Mononuclear cell (primary cell): ENCODE data around the gene CPA1. TPM values are rescaled to one million over a fixed set of nuclear protein-coding genes. Genes with fewer than 3 reads are reported as not detected.

Experiments
- H3K27me3 ChIP-seq: 2 replicates; pipeline ENCODE4 v1.6.0; 2011; ENCODE audit warnings: low read length, control low read depth; ENCODE audit not compliant: insufficient read depth
- H3K4me1 ChIP-seq: 2 replicates; pipeline ENCODE4 v1.5.1; 2011; ENCODE audit warnings: mild to moderate bottlenecking, low read length, control low read depth; ENCODE audit not compliant: insufficient read depth
- H3K4me3 ChIP-seq: 2 replicates; pipeline ENCODE4 v1.5.1; 2011; ENCODE audit warnings: mild to moderate bottlenecking, low read length, moderate library complexity
- H3K9me3 ChIP-seq: 2 replicates; pipeline ENCODE4 v1.5.1; 2011; ENCODE audit warnings: low read depth, mild to moderate bottlenecking, control low read depth, low read length
- total RNA-seq: library from RNA; depleted of rRNA; stranded (reverse); fragments of >200 nt; gene quantifications from one replicate; pipeline ENCODE4 v1.2.3, GENCODE V29; 2012

The CPA1 gene
- total RNA-seq, 1 donor = not detected

- no peak overlapping the region for H3K4me3 ChIP-seq
- no peaks in the 10 kb centered on the region for H3K27me3 ChIP-seq
- no peaks in the 10 kb centered on the region for H3K9me3 ChIP-seq
- peaks cover 15% of the 10 kb centered on the region for H3K4me1 ChIP-seq
These were observed 32.9 kb downstream of the CPA1 start for GRCh38 chr7:130413201-130413600.

GRCh38 chr7:130415006-130415405 lies 34.7 kb downstream of the CPA1 start:
- Histone ChIP-seq H3K4me1 (peaks cover 16% of the 10 kb centered on the region), H3K27me3 (no peaks in the 10 kb centered on the region), H3K9me3 (no peaks in the 10 kb centered on the region), H3K4me3 (no peak overlapping the region)

- Histone ChIP-seq H3K4me3 (no peak overlapping the region), H3K4me1 (peaks cover 16% of the 10 kb centered on the region), H3K27me3 (no peaks in the 10 kb centered on the region), H3K9me3 (no peaks in the 10 kb centered on the region)
These were observed 36.9 kb downstream of the CPA1 start for GRCh38 chr7:130417213-130417612.

GRCh38 chr7:130418306-130418705 lies 38.0 kb downstream of the CPA1 start:
- Histone ChIP-seq H3K9me3 (no peaks in the 10 kb centered on the region), H3K4me3 (no peak overlapping the region), H3K4me1 (peaks cover 16% of the 10 kb centered on the region), H3K27me3 (no peaks in the 10 kb centered on the region)

GRCh38 chr7:130419658-130420057 lies 39.4 kb downstream of the CPA1 start:
- no peaks in the 10 kb centered on the region for H3K9me3 ChIP-seq
- H3K27me3 ChIP-seq = no peaks in the 10 kb centered on the region
- no peak overlapping the region for H3K4me3 ChIP-seq
- H3K4me1 ChIP-seq = peaks cover 15% of the 10 kb centered on the region

- Histone ChIP-seq H3K4me1 (peaks cover 9% of the 10 kb centered on the region), H3K27me3 (no peaks in the 10 kb centered on the region), H3K9me3 (no peaks in the 10 kb centered on the region), H3K4me3 (no peak overlapping the region)
These were observed 40.8 kb downstream of the CPA1 start for GRCh38 chr7:130420943-130421578.

GRCh38 chr7:130421684-130422083 lies 41.4 kb downstream of the CPA1 start:
- Histone ChIP-seq H3K27me3 (no peaks in the 10 kb centered on the region), H3K4me3 (no peak overlapping the region), H3K4me1 (peaks cover 12% of the 10 kb centered on the region), H3K9me3 (no peaks in the 10 kb centered on the region)

- peaks cover 3% of the 10 kb centered on the region for H3K4me1 ChIP-seq
- no peak overlapping the region for H3K4me3 ChIP-seq
- H3K27me3 ChIP-seq = no peaks in the 10 kb centered on the region
These were observed 43.3 kb downstream of the CPA1 start for GRCh38 chr7:130423501-130424037.

GRCh38 chr7:130425796-130426195 lies 45.5 kb downstream of the CPA1 start:
- Histone ChIP-seq H3K27me3 (no peaks in the 10 kb centered on the region), H3K9me3 (no peaks in the 10 kb centered on the region), H3K4me3 (no peak overlapping the region), H3K4me1 (peaks cover 6% of the 10 kb centered on the region)

More at GRCh38 chr7:130423501-130424037, 43.3 kb downstream of the CPA1 start:
- no peaks in the 10 kb centered on the region for H3K9me3 ChIP-seq

- no peaks in the 10 kb centered on the region for H3K27me3 ChIP-seq
- peaks cover 13% of the 10 kb centered on the region for H3K4me1 ChIP-seq
- no peaks in the 10 kb centered on the region for H3K9me3 ChIP-seq
- H3K4me3 ChIP-seq = no peak overlapping the region
These were observed 46.3 kb downstream of the CPA1 start for GRCh38 chr7:130426564-130426963.

- Histone ChIP-seq H3K27me3 (no peaks in the 10 kb centered on the region), H3K4me1 (peaks cover 35% of the 10 kb centered on the region), H3K9me3 (no peaks in the 10 kb centered on the region), H3K4me3 (no peak overlapping the region)
These were observed 48.7 kb downstream of the CPA1 start for GRCh38 chr7:130429019-130429418.

GRCh38 chr7:130430115-130430514 lies 49.8 kb downstream of the CPA1 start:
- no peaks in the 10 kb centered on the region for H3K9me3 ChIP-seq

GRCh38 chr7:130430841-130431666 lies 50.8 kb downstream of the CPA1 start:
- H3K4me1 ChIP-seq = peaks cover 39% of the 10 kb centered on the region

More at GRCh38 chr7:130430115-130430514, 49.8 kb downstream of the CPA1 start:
- Histone ChIP-seq H3K27me3 (no peaks in the 10 kb centered on the region), H3K4me1 (peaks cover 35% of the 10 kb centered on the region), H3K4me3 (no peak overlapping the region)

GRCh38 chr7:130432886-130433285 lies 52.6 kb downstream of the CPA1 start:
- Histone ChIP-seq H3K4me3 (no peak overlapping the region), H3K4me1 (peaks cover 37% of the 10 kb centered on the region), H3K9me3 (no peaks in the 10 kb centered on the region), H3K27me3 (no peaks in the 10 kb centered on the region)

More at GRCh38 chr7:130430841-130431666, 50.8 kb downstream of the CPA1 start:
- H3K9me3 ChIP-seq = no peaks in the 10 kb centered on the region
- no peak overlapping the region for H3K4me3 ChIP-seq
- no peaks in the 10 kb centered on the region for H3K27me3 ChIP-seq

GRCh38 chr7:130433301-130433700 lies 53.0 kb downstream of the CPA1 start:
- H3K9me3 ChIP-seq = no peaks in the 10 kb centered on the region
- H3K4me3 ChIP-seq = no peak overlapping the region
- peaks cover 37% of the 10 kb centered on the region for H3K4me1 ChIP-seq
- no peaks in the 10 kb centered on the region for H3K27me3 ChIP-seq
